Endodermal cell (in vitro differentiated cells): ENCODE measurements around the gene SSH2. TPM values are rescaled to one million over a fixed set of nuclear protein-coding genes. Genes with fewer than 3 reads are reported as not detected.

Source experiments
- DNase-seq: peaks from one replicate; pipeline ENCODE4 v3.0.0-alpha.2; 2017
- H3K27ac ChIP-seq: 2 replicates; pipeline ENCODE4 v1.5.1; 2013; ENCODE audit warnings: mild to moderate bottlenecking, low read depth, low read length, moderate library complexity
- H3K27me3 ChIP-seq: 2 replicates; pipeline ENCODE4 v1.6.1; 2013; ENCODE audit warnings: mild to moderate bottlenecking, low read length, moderate library complexity; ENCODE audit not compliant: insufficient read depth, control insufficient read depth, poor library complexity, severe bottlenecking
- H3K36me3 ChIP-seq: 2 replicates; pipeline ENCODE4 v1.7.0; 2013; ENCODE audit warnings: mild to moderate bottlenecking, low read length, moderate library complexity; ENCODE audit not compliant: control insufficient read depth, insufficient read depth
- H3K4me1 ChIP-seq: one replicate; pipeline ENCODE4 v1.7.0; 2013; ENCODE audit warnings: low read length; ENCODE audit not compliant: control insufficient read depth, insufficient read depth
- H3K4me3 ChIP-seq: 2 replicates; pipeline ENCODE4 v1.5.1; 2013; ENCODE audit warnings: mild to moderate bottlenecking, low read length, moderate library complexity
- H3K9ac ChIP-seq: 2 replicates; pipeline ENCODE4 v1.6.1; 2013; ENCODE audit warnings: mild to moderate bottlenecking, low read length, moderate library complexity; ENCODE audit not compliant: poor library complexity, severe bottlenecking; ENCODE audit errors: extremely low read depth
- H3K9me3 ChIP-seq: 2 replicates; pipeline ENCODE4 v1.6.1; 2013; ENCODE audit warnings: mild to moderate bottlenecking, low read length, moderate library complexity; ENCODE audit not compliant: control insufficient read depth
- H3K27ac Mint-ChIP-seq: 2 replicates; pipeline ENCODE4 v1.8.0; 2020; ENCODE audit warnings: mixed read lengths
- H3K27me3 Mint-ChIP-seq: 2 replicates; pipeline ENCODE4 v1.8.0; 2021; ENCODE audit warnings: mild to moderate bottlenecking, mixed read lengths; ENCODE audit not compliant: insufficient read depth
- H3K36me3 Mint-ChIP-seq: 2 replicates; pipeline ENCODE4 v1.8.0; 2020; ENCODE audit warnings: low read depth, mixed read lengths
- H3K4me1 Mint-ChIP-seq: 2 replicates; pipeline ENCODE4 v1.8.0; 2020; ENCODE audit warnings: mixed read lengths
- H3K4me3 Mint-ChIP-seq: 2 replicates; pipeline ENCODE4 v1.8.0; 2020; ENCODE audit warnings: mild to moderate bottlenecking, moderate library complexity, mixed read lengths
- H3K9me3 Mint-ChIP-seq: 2 replicates; pipeline ENCODE4 v1.8.0; 2020; ENCODE audit warnings: mild to moderate bottlenecking, mixed read lengths
- CTCF ChIP-seq: fragments of 200-600 bp; sonication (generic); conservative IDR thresholded peaks from 2 replicates; pipeline ENCODE4 v1.5.0; 2021; ENCODE audit warnings: antibody characterized with exemption, mild to moderate bottlenecking
- WGBS, 2 experiments: methylation state at CpG; one replicate each; pipeline versions ENCODE4 v1.1.5 to v1.1.7; 2013; ENCODE audit warnings: missing lambda C conversion rate in 2 of 2, mixed read lengths in 1 of 2; ENCODE audit not compliant: insufficient coverage in 1 of 2, insufficient read length in 1 of 2; 5-methylcytosine and 5-hydroxymethylcytosine counted together
- total RNA-seq, 2 donors: library from RNA; stranded (reverse); fragmentation: NEBNext Ultra II Directional in 1 of 2; extraction: Animal tissue kit (Norgen Biotek cat#: 25700) in 1 of 2; gene quantifications; 2 replicates in 1 of 2; 3 replicates in 1 of 2; pipeline ENCODE4 v1.2.1, GENCODE V29; 2021

The SSH2 gene
- total RNA-seq, 2 donors from 2014 or later = 11.3 to 13.5 TPM

GRCh38 chr17:29748400-29748799 lies 181.6 kb downstream of the SSH2 start:
- H3K4me3 Mint-ChIP-seq = no peak overlapping the region
- H3K4me1 Mint-ChIP-seq = no peaks in the 10 kb centered on the region
- Histone ChIP-seq H3K4me1 (no peaks in the 10 kb centered on the region), H3K27ac (no peak overlapping the region), H3K36me3 (no peaks in the 10 kb centered on the region), H3K9me3 (no peaks in the 10 kb centered on the region), H3K27me3 (no peaks in the 10 kb centered on the region), H3K9ac (no peak overlapping the region), H3K4me3 (no peak overlapping the region)
- 83 to 86% methylated on average over 1 of the region's 1 CpG for WGBS, 2 experiments
- TF ChIP-seq CTCF = no peak
- no peaks in the 10 kb centered on the region for H3K9me3 Mint-ChIP-seq
- H3K36me3 Mint-ChIP-seq = no peaks in the 10 kb centered on the region
- no peak for DNase-seq
- H3K27me3 Mint-ChIP-seq = no peaks in the 10 kb centered on the region
- H3K27ac Mint-ChIP-seq = no peak overlapping the region

GRCh38 chr17:29747660-29748059 lies 182.4 kb downstream of the SSH2 start:
- no peak for TF ChIP-seq CTCF
- no peak overlapping the region for H3K27ac ChIP-seq
- H3K4me3 ChIP-seq = no peak overlapping the region
- H3K4me3 Mint-ChIP-seq = no peak overlapping the region
- no peaks in the 10 kb centered on the region for H3K36me3 Mint-ChIP-seq
- DNase-seq = no peak
- H3K9me3 ChIP-seq = no peaks in the 10 kb centered on the region
- H3K4me1 ChIP-seq = no peaks in the 10 kb centered on the region
- no peak overlapping the region for H3K9ac ChIP-seq
- 93% methylated on average over 1 of the region's 1 CpG; no CpG with 5 or more reads in 1 of the 2 experiments for WGBS, 2 experiments
- no peaks in the 10 kb centered on the region for H3K4me1 Mint-ChIP-seq
- no peaks in the 10 kb centered on the region for H3K36me3 ChIP-seq
- no peak overlapping the region for H3K27ac Mint-ChIP-seq
- no peaks in the 10 kb centered on the region for H3K27me3 Mint-ChIP-seq
- no peaks in the 10 kb centered on the region for H3K9me3 Mint-ChIP-seq
- H3K27me3 ChIP-seq = no peaks in the 10 kb centered on the region

- Histone ChIP-seq H3K9ac (no peak overlapping the region), H3K27ac (no peak overlapping the region), H3K4me1 (no peaks in the 10 kb centered on the region), H3K36me3 (no peaks in the 10 kb centered on the region), H3K4me3 (no peak overlapping the region), H3K27me3 (no peaks in the 10 kb centered on the region), H3K9me3 (no peaks in the 10 kb centered on the region)
- H3K4me3 Mint-ChIP-seq = no peak overlapping the region
- DNase-seq = no peak
- no peaks in the 10 kb centered on the region for H3K9me3 Mint-ChIP-seq
- H3K4me1 Mint-ChIP-seq = peaks cover 2% of the 10 kb centered on the region
- TF ChIP-seq CTCF = no peak
- H3K27ac Mint-ChIP-seq = no peak overlapping the region
- no peaks in the 10 kb centered on the region for H3K27me3 Mint-ChIP-seq
- whole genome bisulfite sequencing, 2 experiments = 88 to 100% methylated on average over 2 to 4 of the region's 4 CpGs
- no peaks in the 10 kb centered on the region for H3K36me3 Mint-ChIP-seq
Observed at GRCh38 chr17:29746669-29747068, 183.4 kb downstream of the SSH2 start.
